HG02885 (cell line): Measurements from ENCODE around the gene B4GALT2.

ENCODE experiments used
- ATAC-seq: cut with Tn5 transposase; IDR thresholded peaks from one replicate; pipeline ENCODE4 v1.9.1; 2021; ENCODE audit warnings: mild to moderate bottlenecking; ENCODE audit not compliant: unreplicated experiment, poor library complexity

The B4GALT2 gene, protein sequence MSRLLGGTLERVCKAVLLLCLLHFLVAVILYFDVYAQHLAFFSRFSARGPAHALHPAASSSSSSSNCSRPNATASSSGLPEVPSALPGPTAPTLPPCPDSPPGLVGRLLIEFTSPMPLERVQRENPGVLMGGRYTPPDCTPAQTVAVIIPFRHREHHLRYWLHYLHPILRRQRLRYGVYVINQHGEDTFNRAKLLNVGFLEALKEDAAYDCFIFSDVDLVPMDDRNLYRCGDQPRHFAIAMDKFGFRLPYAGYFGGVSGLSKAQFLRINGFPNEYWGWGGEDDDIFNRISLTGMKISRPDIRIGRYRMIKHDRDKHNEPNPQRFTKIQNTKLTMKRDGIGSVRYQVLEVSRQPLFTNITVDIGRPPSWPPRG

GRCh38 chr1:43978551-43979260 is at the start of gene B4GALT2:
Gene B4GALT2, plus strand, starts transcription at chr1:43979210. Its CDS starts 1,951 bp downstream, at chr1:43981161.
- peak; percentile 31 for ATAC-seq

DNA sequence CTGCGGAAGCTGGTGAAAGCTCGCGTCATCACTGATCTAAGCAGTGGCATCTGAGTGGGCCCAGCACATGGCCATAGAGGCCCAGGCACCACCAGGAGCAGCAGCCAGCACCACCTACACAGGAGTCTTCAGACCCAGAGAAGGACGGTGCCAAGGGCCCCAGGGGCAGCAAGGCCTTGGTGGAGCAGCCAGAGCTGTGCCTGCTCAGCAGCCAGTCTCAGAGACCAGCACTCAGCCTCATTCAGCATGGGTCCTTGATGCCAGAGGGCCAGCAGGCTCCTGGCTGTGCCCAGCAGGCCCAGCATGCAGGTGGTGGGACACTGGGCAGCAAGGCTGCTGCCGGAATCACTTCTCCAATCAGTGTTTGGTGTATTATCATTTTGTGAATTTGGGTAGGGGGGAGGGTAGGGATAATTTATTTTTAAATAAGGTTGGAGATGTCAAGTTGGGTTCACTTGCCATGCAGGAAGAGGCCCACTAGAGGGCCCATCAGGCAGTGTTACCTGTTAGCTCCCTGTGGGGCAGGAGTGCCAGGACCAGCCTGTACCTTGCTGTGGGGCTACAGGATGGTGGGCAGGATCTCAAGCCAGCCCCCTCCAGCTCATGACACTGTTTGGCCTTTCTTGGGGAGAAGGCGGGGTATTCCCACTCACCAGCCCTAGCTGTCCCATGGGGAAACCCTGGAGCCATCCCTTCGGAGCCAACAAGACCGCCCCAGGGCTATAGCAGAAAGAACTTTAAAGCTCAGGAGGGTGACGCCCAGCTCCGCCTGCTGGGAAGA is 48.7 kb upstream of the B4GALT2 start:
- ATAC-seq = no peak

GRCh38 chr1:43930949-43931275 is 48.1 kb upstream of the B4GALT2 start:
- no peak for ATAC-seq

DNA sequence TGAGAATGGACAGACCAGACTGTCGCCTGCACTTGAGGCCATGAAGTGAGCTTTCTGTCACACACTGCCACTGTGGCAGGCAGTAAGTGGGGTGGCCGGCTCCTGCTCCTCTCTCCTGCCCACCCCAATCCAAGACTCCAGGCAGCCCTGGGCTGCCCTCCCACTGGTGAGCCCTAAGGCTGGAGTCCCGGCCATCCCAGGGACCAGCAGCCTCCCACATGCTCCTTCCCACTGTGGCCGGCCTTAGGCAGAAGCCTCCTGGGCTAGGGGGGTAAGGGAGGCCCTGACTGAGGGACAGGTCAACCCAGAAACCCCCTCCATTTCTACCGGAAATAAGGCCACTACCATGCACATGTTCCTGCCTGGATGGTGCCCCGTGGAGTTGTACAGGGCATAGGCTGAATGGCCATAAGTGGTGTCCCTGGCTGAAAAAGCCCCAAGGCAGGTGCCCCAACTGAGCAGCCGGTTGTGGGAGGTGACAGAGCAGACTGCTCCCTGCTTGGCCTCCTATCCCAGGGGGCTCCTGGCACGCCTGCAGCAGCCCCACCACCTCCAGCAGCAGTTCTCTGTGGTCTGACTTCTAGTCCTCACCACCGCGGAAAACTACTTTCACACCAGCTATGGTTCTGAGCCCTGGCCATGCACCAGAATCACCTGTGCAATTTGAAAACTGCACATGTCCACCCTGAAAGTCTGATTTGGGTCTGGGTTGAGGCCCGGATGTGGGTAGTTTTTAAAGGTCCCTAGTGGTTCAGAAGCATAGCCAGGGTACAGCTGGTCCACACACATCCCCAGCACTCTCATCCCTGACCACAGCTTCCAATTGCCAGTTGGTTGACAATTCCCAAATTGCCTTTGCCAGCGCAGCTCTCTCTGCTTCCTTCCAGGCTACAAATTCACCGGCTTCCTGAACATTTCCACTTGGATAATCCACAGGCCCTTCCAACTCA is 47.0 kb upstream of the B4GALT2 start:
- ATAC-seq = no peak

DNA sequence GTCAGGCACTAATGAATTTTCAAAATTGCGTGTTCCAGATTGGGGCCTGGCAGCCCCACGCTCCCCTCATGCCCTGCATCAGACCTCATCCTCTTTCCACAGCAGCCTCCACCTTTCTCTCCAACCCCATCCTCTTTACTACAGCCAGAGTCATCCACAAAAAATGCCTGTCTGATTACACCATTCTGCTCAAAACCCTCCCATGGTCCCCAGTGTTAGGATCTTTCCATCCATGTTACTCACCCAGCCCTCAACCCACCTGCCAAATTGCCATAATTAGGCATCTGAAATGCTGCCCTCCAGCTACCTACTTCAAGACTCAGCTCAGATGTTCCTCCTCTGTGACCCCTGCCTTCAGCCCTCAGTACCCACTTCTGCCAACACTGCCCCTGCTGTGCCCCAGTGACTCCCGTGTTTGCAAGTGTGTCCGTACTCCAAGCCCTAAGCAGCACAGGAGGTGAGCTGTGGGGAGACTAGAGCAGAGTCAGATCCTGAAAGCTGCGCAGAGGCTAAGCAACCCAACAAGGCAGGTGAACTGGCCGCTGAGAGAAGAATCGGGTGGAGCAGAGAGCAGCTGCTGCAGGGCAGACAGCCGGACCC is 46.1 kb upstream of the B4GALT2 start:
- ATAC-seq = no peak

- ATAC-seq = no peak
These were observed 45.5 kb upstream of the B4GALT2 start, which contains the start of gene ARTN for GRCh38 chr1:43933386-43934100. Gene ARTN, plus strand, starts transcription at chr1:43933801. Its CDS starts 1,856 bp downstream, at chr1:43935657.

DNA sequence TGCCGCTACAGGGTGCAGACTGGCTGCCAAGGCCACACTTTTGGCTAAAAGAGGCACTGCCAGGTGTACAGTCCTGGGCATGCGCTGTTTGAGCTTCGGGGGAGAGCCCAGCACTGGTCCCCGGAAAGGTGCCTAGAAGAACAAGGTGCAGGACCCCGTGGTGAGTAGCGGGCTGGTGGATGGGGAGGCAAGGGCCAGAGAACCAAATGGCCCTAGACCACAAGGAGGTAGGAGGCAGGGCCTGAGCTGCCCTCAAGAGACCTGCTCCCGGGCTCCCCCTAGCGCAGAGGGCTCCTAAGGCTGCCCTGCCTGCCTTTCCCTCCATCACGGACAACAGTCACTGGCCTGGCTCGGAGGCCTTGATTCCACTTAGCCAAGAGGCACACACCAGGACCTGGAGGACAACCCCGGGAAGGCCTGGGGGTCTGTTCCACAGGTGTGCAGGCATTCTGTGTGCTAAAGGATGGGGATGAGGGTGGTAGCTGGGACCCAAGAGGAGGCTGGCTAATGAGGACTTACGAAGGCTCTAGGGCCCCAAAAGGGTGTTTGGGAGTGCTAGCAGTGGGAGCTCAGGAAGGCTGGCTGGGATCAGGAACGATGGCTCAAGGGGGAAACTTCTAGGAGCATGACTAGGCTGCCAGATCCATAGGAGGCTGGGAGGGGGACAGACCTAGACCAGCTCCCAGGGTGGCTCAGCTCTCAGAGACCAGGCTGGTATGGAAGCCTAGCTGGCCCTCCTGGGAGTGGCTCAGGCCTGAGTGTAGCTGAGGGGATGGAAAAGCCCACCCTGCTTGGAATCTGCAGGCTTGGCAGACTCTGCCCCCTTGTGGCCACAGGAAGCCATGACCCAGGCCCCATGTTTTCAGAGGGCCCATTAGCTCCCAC is 44.7 kb upstream of the B4GALT2 start:
- no peak for ATAC-seq

DNA sequence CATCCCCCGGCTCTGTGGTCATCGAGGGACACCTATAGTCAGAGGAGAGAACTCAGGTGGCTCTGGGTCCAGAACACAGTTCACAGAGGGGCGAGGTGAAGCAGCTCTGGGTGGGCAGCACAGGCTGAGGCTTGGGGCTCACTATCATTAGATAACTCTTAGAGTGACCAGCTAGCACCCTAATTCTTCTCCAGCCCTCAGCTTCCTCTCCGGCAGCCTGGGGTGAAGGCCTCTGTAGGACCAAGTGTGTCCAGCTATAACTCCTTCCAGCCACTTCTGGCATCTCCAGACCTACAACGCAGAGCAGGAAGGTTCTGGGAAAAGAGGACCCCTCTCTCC is 44.1 kb upstream of the B4GALT2 start:
- no peak for ATAC-seq

GRCh38 chr1:43935711-43936427 is 43.1 kb upstream of the B4GALT2 start:
- no peak for ATAC-seq

DNA sequence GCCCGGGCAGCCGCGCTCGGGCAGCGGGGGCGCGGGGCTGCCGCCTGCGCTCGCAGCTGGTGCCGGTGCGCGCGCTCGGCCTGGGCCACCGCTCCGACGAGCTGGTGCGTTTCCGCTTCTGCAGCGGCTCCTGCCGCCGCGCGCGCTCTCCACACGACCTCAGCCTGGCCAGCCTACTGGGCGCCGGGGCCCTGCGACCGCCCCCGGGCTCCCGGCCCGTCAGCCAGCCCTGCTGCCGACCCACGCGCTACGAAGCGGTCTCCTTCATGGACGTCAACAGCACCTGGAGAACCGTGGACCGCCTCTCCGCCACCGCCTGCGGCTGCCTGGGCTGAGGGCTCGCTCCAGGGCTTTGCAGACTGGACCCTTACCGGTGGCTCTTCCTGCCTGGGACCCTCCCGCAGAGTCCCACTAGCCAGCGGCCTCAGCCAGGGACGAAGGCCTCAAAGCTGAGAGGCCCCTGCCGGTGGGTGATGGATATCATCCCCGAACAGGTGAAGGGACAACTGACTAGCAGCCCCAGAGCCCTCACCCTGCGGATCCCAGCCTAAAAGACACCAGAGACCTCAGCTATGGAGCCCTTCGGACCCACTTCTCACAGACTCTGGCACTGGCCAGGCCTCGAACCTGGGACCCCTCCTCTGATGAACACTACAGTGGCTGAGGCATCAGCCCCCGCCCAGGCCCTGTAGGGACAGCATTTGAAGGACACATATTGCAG is 42.4 kb upstream of the B4GALT2 start:
- ATAC-seq = no peak

DNA sequence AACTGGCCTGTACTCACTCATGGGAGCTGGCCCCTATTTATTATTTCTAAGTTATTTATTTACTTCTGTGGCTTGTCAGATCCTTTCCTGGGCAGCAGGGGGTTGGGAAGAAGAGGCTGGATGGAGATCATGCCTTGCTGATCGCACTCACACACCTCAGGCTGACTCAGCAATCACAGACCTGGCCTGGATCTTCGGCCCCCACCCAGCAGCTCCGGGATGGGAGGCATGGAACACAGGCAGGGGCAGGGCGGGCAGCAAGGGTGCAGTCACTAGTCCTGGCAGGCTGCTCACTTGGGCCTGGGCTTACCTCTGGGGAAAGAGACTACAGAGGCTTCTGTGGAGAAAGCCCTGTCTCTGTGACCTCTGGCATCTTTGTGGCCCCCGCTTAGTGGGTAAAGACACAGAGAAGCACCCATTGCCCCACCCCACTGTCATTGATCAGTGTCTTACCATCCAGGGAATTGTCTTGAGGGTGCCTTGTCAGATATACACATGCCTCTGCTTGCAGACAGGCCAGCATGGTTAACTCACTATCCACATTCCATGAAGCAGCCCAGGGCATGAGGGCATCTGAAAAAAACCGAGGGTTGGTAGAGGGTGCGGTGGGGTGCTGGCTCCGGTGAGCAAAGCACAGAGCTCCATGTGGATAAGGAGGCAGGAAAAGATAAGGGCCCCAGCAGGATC is 41.7 kb upstream of the B4GALT2 start:
- no peak for ATAC-seq

GRCh38 chr1:43938383-43938782 is 40.6 kb upstream of the B4GALT2 start:
- ATAC-seq = no peak

GRCh38 chr1:43938892-43939587 is 40.0 kb upstream of the B4GALT2 start:
- ATAC-seq = no peak

DNA sequence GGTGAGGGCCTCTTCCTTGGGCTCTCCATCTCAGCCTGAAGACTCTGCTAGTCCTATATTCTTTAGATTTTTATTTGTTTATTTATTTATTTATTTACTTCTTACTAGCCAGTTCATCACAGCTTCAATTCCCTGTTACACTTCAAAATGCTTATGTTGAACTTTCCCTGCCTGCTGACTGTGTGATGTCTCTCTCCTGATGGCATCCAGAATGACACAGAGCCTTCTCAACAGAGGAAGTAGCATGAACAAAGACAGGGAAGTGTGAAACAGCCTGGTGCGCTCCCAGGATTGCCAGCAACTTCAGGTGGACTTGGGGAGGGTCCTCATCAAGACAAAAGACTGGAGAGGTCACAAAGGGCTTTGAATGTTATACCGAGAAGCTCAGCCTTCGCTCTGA is 36.6 kb upstream of the B4GALT2 start:
- ATAC-seq = no peak

GRCh38 chr1:43944860-43945259 is 34.1 kb upstream of the B4GALT2 start:
- no peak for ATAC-seq
